Activated naive CD4-positive, alpha-beta T cell treated with anti-CD3 and anti-CD28 coated beads, Interleukin-2, amount 10 ng/mL, durations not matched to agents 7 days and 5 days (primary cell): ENCODE data around the gene RHOT2.

Experiments used
- CTCF ChIA-PET: fragments of 350-600 bp; sonication (Branson Sonifier 250); formaldehyde crosslinking; loops from one replicate; lab custom pipeline; 2021; ENCODE audit warnings: antibody characterized with exemption; lab: Charles Lee
- DNase-seq: peaks from one replicate; pipeline ENCODE4 v3.0.0-alpha.2; 2020
- H3K27ac Mint-ChIP-seq: one replicate; pipeline ENCODE4 v1.8.0; 2021; ENCODE audit warnings: mild to moderate bottlenecking, moderate library complexity, mixed read lengths
- H3K27me3 Mint-ChIP-seq: one replicate; pipeline ENCODE4 v1.8.0; 2021; ENCODE audit warnings: mild to moderate bottlenecking, mixed read lengths
- H3K36me3 Mint-ChIP-seq: one replicate; pipeline ENCODE4 v1.8.0; 2021; ENCODE audit warnings: mixed read lengths
- H3K4me1 Mint-ChIP-seq: one replicate; pipeline ENCODE4 v1.8.0; 2021; ENCODE audit warnings: mixed read lengths
- H3K4me3 Mint-ChIP-seq: one replicate; pipeline ENCODE4 v1.8.0; 2021; ENCODE audit warnings: mild to moderate bottlenecking, moderate library complexity, mixed read lengths
- H3K9me3 Mint-ChIP-seq: one replicate; pipeline ENCODE4 v1.8.0; 2021; ENCODE audit warnings: mixed read lengths

Gene RHOT2

DNA sequence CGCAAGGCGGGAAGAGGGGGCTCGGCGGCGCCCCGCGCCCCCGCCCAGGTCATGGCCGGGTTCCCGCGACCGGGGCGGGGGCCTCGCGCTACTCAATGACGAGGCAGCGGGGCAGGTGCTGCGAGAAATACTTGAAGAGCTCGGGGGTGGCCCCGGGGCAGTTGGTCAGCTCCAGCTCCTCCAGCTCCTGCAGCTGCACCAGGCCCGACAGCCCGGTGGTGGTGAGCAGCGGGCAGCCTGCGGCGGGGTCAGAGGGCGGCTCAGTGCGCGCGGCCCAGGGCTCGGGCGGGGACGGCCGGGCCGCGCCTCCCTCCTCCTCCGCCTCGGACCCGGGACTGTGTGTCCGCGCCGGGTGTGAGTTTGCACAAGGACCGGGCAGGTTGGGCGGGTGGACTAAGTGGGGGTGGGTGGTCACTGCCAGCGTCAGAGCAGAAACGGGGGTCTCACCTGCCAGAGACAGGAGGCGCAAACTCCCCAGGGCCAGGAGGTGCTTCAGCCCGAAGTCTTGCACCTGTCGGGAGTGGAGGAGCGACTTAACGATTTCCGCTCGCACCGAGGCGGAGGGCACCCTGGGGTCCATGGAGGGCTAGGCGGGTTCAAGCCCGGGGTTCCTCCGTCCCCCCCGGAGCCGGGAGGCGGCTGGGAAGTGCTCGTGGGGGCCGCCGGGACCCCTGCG, 26.4 kb downstream of the RHOT2 start:
- no peak for DNase-seq
- H3K27ac Mint-ChIP-seq, result no peak overlapping the region
- peaks cover 47% of the 10 kb centered on the region for H3K4me1 Mint-ChIP-seq
- H3K36me3 Mint-ChIP-seq, result no peaks in the 10 kb centered on the region
- no peaks in the 10 kb centered on the region for H3K9me3 Mint-ChIP-seq
- H3K27me3 Mint-ChIP-seq, result peaks cover 53% of the 10 kb centered on the region
- peak overlapping the region; percentile 63 for H3K4me3 Mint-ChIP-seq
- CTCF ChIA-PET, result no interaction called here

DNA sequence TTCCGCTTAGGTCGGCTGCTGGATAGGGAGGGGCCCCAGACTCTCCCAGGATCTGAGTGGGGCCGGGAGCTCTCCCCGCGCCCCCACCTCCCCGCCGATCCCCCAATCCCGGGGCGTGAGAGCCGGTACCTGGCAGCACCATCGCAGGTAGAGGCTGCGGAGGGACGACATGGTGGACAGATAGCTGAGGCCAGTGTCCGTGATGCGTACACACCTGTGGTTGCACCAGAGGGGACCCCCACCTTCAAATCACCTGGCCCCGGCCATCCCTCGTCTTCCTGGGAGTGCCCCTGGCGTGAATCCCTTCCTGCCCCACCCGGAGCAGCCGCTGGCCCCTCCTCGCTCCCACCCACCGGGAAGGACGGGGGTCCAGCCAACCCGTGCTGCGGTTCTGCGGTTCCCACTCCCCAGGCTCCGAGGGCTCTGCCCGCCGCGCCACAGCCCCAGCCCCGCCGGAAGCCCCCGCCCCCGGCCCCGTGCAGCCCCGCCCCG, 27.0 kb downstream of the RHOT2 start:
- H3K36me3 Mint-ChIP-seq, result no peaks in the 10 kb centered on the region
- H3K27me3 Mint-ChIP-seq, result peaks cover 59% of the 10 kb centered on the region
- peaks cover 49% of the 10 kb centered on the region for H3K4me1 Mint-ChIP-seq
- no peak overlapping the region for H3K27ac Mint-ChIP-seq
- peak overlapping the region; percentile 50 for H3K4me3 Mint-ChIP-seq
- CTCF ChIA-PET, result interaction anchor here (1.2 to 1.3 kb wide), 2 partner anchors 20 to 24 kb away, joined by 4 read pairs; partner anchors contain the start of gene METRN
- no peaks in the 10 kb centered on the region for H3K9me3 Mint-ChIP-seq
- peak; percentile 78 for DNase-seq

- peak; percentile 81 for DNase-seq
- H3K27me3 Mint-ChIP-seq, result peaks cover 65% of the 10 kb centered on the region
- peak overlapping the region; percentile 90 for H3K27ac Mint-ChIP-seq
- H3K9me3 Mint-ChIP-seq, result no peaks in the 10 kb centered on the region
- CTCF ChIA-PET, result interaction anchor here (1.0 to 1.3 kb wide), 3 partner anchors 17 to 24 kb away, joined by 3 to 4 read pairs (median 4); partner anchors contain the start of gene METRN
- H3K36me3 Mint-ChIP-seq, result no peaks in the 10 kb centered on the region
- H3K4me1 Mint-ChIP-seq, result peaks cover 45% of the 10 kb centered on the region
- H3K4me3 Mint-ChIP-seq, result peak overlapping the region; percentile 76
These were observed 27.6 kb downstream of the RHOT2 start for GRCh38 chr16:695355-696089.

GRCh38 chr16:698911-699671, 31.2 kb downstream of the RHOT2 start:
- Mint-ChIP-seq H3K4me1 (peaks cover 33% of the 10 kb centered on the region), H3K4me3 (no peak overlapping the region), H3K27me3 (peaks cover 86% of the 10 kb centered on the region), H3K9me3 (no peaks in the 10 kb centered on the region), H3K27ac (peak overlapping the region; percentile 75), H3K36me3 (no peaks in the 10 kb centered on the region)
- CTCF ChIA-PET, result no interaction called here
- peak; percentile 53 for DNase-seq

DNA sequence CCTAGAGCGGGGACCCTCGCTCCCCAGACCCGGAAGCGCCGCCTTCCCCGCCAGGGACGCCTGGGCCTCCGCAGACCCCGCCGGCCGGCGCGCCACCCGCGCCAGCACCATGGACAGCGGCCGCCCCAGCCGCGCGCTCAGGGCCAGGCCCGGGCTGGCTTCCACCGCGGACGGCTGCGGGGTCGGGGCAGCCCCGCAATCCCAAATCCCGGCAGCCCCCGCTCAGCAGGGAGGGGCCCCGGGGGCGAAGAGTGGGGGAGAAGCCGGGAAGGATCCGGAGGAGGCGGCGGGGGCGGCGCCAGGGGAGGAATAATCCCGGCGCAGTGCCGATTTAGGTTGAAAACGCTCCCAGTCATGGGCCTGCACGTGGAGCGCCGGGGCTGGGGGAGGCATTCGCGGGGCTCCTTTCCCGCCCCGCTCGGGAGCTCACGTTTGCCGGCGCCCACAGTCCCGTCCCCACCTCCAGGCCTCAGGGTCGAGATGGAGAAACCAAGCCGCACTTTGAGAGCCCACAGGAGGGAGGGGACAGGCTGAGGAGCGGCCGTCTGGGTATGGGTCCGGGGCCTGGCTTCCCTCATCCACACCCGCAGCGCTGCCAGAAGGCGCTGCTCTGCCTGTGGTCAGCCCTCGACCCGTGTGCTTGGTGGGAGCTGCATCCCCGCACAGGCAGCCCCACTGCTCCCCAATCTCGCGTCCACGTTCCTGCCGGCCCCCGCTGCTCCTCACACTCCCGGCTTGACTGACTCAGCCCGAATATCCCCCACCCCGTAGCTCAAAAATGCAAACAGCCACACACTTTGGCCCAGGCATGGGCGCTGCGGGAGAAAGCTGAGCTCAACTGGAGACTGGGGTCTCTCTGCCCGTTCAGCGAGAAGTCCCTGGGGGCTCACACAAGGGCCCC, 33.0 kb downstream of the RHOT2 start:
- DNase-seq, result peak; percentile 65
- H3K4me1 Mint-ChIP-seq, result peaks cover 24% of the 10 kb centered on the region
- CTCF ChIA-PET, result interaction anchor here (0.7 to 2.9 kb wide), 2 partner anchors 12 to 84 kb away, joined by 3 to 15 read pairs; no protein-coding TSS in a partner anchor
- H3K36me3 Mint-ChIP-seq, result no peaks in the 10 kb centered on the region
- H3K9me3 Mint-ChIP-seq, result no peaks in the 10 kb centered on the region
- H3K27me3 Mint-ChIP-seq, result peaks cover 78% of the 10 kb centered on the region
- H3K27ac Mint-ChIP-seq, result no peak overlapping the region
- no peak overlapping the region for H3K4me3 Mint-ChIP-seq

DNA sequence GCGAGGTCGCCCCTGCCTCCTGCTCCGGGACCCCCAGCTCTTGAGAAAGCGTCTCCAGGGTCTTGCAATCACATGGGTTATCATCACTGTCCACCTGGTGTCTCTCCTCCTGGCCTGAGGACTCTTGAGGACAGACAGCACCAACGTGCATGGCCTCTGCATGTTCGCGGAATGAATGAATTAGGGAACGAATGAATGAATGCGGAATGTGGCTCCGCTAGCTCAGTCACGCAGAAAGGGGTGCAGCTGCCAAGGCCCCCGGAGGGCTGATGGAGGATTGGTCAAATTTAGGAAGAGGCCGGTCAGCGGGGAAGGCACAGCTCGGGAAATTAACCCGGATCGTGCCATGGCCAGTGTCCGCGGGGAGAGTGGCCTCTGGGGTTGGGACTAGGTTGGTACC, 34.4 kb downstream of the RHOT2 start:
- Mint-ChIP-seq H3K4me1 (peaks cover 17% of the 10 kb centered on the region), H3K36me3 (no peaks in the 10 kb centered on the region), H3K9me3 (no peaks in the 10 kb centered on the region), H3K4me3 (no peak overlapping the region), H3K27ac (no peak overlapping the region), H3K27me3 (peaks cover 86% of the 10 kb centered on the region)
- CTCF ChIA-PET, result interaction anchor here (0.6 to 2.9 kb wide), 4 partner anchors 10 to 492 kb away, joined by 3 to 15 read pairs (median 3); no protein-coding TSS in a partner anchor
- DNase-seq, result no peak

DNA sequence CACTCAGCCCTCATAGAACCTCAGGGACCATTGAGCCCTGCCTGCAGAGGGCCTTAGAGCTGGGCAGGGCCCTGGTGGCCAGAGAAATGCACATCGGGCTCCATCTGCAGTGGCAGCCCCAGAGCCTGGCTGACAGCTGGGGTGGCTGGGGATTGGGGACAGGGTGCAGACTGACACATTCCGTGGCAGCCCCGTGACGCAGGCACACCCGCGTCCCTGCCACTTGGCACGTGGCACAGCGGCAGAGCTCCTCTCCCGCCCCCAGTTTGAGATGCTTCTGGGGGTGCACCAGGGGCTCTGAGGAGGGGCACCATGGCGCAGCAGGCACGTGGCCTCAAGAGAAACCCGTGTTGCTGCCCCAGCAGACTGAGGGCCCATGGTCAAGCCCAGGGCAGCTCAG, 35.5 kb downstream of the RHOT2 start:
- no peaks in the 10 kb centered on the region for H3K9me3 Mint-ChIP-seq
- no peak overlapping the region for H3K27ac Mint-ChIP-seq
- peaks cover 14% of the 10 kb centered on the region for H3K4me1 Mint-ChIP-seq
- CTCF ChIA-PET, result interaction anchor here (1.5 to 2.9 kb wide), 2 partner anchors 9 to 82 kb away, joined by 4 to 15 read pairs; no protein-coding TSS in a partner anchor
- no peak for DNase-seq
- H3K27me3 Mint-ChIP-seq, result peaks cover 91% of the 10 kb centered on the region
- H3K36me3 Mint-ChIP-seq, result no peaks in the 10 kb centered on the region
- no peak overlapping the region for H3K4me3 Mint-ChIP-seq

GRCh38 chr16:704047-704446, 36.1 kb downstream of the RHOT2 start:
- CTCF ChIA-PET, result interaction anchor here (1.5 to 2.9 kb wide), 2 partner anchors 8 to 81 kb away, joined by 4 to 15 read pairs; no protein-coding TSS in a partner anchor
- DNase-seq, result no peak
- no peaks in the 10 kb centered on the region for H3K36me3 Mint-ChIP-seq
- H3K27me3 Mint-ChIP-seq, result peaks cover 92% of the 10 kb centered on the region
- H3K27ac Mint-ChIP-seq, result no peak overlapping the region
- peaks cover 11% of the 10 kb centered on the region for H3K4me1 Mint-ChIP-seq
- no peaks in the 10 kb centered on the region for H3K9me3 Mint-ChIP-seq
- H3K4me3 Mint-ChIP-seq, result no peak overlapping the region

DNA sequence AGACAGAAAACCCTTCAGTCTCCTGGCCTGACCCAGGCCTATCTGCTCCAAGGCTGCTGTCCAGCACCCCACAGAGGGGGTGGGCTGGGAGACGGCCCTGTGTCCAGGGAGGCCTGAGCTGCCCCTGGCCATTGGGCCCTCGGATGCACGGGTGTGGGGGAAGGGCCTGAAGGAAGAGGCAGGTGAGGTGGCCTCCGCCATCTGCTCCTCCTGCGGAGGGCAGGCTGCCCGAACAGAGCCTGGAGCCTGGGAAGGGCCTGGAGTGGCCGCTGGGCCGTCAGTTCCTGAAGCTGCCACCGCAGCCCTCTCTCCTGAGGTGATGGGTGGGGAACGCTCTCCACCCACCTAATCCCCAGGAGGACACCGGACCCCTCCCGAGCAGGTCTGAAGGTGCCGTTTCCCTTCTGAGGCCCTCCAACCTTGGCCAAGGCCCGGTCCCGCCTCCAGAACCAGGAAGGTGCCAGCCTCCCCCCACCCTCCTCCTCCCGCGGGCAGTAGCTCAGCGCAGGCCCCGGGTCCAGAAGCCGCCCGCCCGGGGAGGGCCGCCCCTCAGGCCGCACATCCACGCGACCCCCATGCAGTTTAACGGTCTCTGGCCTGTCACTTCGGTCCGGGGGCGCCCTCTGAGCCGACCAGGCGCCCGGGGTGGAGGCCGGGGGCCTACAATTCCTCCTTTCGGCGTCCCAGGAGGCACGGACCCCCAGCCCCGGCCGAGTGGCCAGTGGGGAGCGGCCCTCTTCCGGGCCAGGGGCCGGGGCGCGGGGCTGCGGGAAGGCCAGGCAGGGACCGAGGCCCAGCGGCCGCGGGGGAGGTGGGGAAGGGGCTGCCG, 36.8 kb downstream of the RHOT2 start:
- H3K4me3 Mint-ChIP-seq, result no peak overlapping the region
- CTCF ChIA-PET, result interaction anchor here (1.5 kb wide), 1 partner anchor 81 kb away, joined by 4 read pairs; no protein-coding TSS in a partner anchor
- peaks cover 92% of the 10 kb centered on the region for H3K27me3 Mint-ChIP-seq

DNA sequence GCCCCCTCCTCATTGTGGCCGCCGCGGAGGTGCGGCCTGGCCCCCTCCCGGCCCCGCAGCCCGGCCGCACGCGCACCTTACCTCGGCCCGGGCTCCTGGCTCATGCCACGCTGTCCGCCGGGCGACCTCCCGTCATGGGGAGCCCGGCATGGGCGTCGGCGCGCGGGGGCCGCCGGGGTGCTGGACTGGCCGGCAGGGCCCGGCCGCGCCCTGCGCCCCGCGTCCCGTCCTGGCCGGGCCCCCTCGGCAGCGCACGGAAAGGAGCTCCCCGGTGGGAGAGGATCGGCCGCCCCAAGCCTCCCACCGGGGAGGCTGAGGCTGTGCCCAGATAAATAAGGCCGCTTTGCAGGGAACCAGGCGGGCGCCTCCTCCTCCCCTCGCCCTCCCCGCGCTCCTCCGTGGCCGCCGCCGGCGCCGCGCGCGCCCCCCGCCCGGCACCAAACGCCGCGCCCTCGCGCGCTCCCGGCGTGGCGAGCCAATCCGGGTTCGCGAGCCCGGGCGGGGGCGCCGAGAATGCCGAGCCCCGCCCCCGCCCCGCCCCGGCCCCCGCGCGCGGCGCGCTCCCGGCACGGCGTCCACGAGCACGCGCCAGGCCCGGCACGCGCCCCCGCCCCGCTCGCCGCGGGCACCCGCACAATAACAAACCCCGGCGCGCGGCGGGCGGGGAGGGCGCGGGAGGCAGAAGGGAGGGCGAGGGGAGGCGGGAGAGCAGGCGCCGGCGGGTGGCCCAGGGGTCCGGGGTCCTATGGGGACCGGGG, 37.7 kb downstream of the RHOT2 start, which contains the start of gene FBXL16:
TSS of gene FBXL16 (minus strand) at position 371 of the 758 bp plus-strand sequence. CDS start 8,396 bp downstream, outside the sequence.
- Mint-ChIP-seq H3K27me3 (peaks cover 92% of the 10 kb centered on the region), H3K27ac (no peak within 1 kb of the TSS), H3K4me1 (peaks cover 3% of the 10 kb centered on the region), H3K36me3 (no peaks in the 10 kb centered on the region), H3K4me3 (no peak within 1 kb of the TSS), H3K9me3 (no peaks in the 10 kb centered on the region)
- no peak for DNase-seq
- CTCF ChIA-PET, result no interaction called here

More for the DNA sequence above, 36.8 kb downstream of the RHOT2 start:
- H3K27ac Mint-ChIP-seq, result no peak overlapping the region
- no peak for DNase-seq
- no peaks in the 10 kb centered on the region for H3K36me3 Mint-ChIP-seq
- H3K9me3 Mint-ChIP-seq, result no peaks in the 10 kb centered on the region
- peaks cover 4% of the 10 kb centered on the region for H3K4me1 Mint-ChIP-seq

DNA sequence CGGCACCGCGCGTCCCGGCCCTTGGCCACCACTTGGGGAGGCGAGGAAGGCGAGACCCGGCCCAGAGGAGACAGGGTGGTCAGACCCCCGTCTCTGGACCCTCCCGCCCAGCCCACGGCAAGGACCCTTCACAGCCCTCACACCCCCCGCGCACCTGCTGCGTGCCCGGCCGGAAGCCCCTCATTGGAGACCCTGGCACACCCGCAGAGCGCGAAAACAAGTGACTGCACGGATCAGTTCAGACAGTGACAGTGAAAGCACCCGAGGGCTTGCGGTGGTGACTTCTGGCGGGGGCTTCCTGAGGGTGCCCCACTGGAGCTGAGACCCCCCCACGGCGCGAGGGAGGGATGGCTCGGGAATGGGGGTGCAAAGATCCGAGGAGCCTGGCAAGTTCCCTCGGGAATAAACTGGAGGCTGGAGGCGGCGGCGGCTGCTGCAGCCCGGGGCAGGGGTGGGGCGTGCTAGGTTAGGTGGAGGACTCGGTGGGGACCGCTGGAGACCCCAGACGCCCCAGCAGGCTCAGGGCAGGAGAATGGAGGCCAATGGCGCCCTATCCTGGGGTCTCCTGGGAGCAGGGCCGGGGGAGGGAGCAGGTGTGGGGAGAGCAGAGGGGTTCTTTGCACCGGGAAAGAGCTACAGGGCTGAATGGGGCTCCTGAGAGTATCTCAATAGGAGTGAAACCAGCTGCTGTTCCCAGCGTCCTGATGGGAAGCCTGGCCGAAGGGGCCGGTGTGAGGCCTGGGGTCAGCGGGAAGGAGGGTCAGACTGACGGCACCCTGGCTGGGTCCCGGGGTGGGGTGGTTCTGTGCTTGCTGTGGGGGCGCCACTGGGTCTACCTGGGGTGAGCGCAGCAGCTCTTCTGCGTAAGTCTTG, 38.5 kb downstream of the RHOT2 start:
- Mint-ChIP-seq H3K9me3 (no peaks in the 10 kb centered on the region), H3K4me3 (no peak overlapping the region), H3K27ac (peak overlapping the region; percentile 42), H3K4me1 (peaks cover 3% of the 10 kb centered on the region), H3K27me3 (peaks cover 92% of the 10 kb centered on the region), H3K36me3 (no peaks in the 10 kb centered on the region)
- no peak for DNase-seq
- CTCF ChIA-PET, result interaction anchor here (1.0 to 1.5 kb wide), 2 partner anchors 9 to 19 kb away, joined by 3 to 4 read pairs; no protein-coding TSS in a partner anchor
